ENCODE measurements around the gene CAPZA2. TPM values are rescaled to one million over a fixed set of nuclear protein-coding genes. Genes with fewer than 3 reads are reported as not detected.

The CAPZA2 gene
- total and polyA plus RNA-seq, 4 experiments from 2014 or later = 112 to 307 (median 143) TPM

DNA sequence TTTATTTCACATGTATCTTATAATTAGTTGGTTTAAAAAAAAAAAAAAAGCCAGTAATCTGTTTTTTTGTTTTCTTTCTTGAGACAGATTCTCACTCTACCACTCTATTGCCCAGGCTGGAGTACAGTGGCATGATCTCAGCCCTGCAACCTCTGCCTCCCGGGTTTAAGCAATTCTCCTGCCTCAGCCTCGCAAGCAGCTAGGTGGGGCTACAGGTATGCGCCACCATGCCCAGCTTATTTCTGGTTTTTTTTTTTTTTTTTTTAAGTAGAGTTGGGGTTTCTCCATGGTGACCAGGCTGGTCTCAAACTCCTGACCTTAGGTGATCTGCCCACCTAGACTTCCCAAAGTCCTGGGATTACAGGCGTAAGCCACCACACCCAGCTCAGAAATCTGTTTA lies 34.1 kb upstream of the CAPZA2 start:
- H3K4me3 Mint-ChIP-seq = no peak overlapping the region
- H3K36me3 Mint-ChIP-seq = peaks cover 0 to 3% of the 10 kb centered on the region in 2 donors
- Histone ChIP-seq H3K36me3 (ENCODE audit: insufficient read depth, low read length) (no peaks in the 10 kb centered on the region), H3K9me3 (ENCODE audit: control insufficient read depth in 1 of 2, low read length in 2 of 2) (no peaks in the 10 kb centered on the region), H3K4me1 (ENCODE audit: insufficient read depth, low read length) (no peaks in the 10 kb centered on the region), H3K27ac (ENCODE audit: low read depth, low read length) (no peak overlapping the region), H3K4me3 (ENCODE audit: low read length in 2 of 2) (no peak overlapping the region), H3K27me3 (ENCODE audit: insufficient read depth, low read length) (no peaks in the 10 kb centered on the region)
- DNase-seq = no peak
- no peak overlapping the region for H3K27ac Mint-ChIP-seq
- H3K27me3 Mint-ChIP-seq = peaks cover 11 to 18% of the 10 kb centered on the region in 2 donors
- peaks cover 0 to 4% (median 1%) of the 10 kb centered on the region in 8 donors for H3K9me3 Mint-ChIP-seq
- POLR2A ChIA-PET (ENCODE audit: partially characterized antibody) = interaction anchor here (0.6 kb wide), 1 partner anchor 618 kb away, joined by 4 read pairs; no protein-coding TSS in a partner anchor
- H3K4me1 Mint-ChIP-seq = peaks cover 0 to 2% (median under 1%) of the 10 kb centered on the region in 4 donors
- intact Hi-C loops (cut with micrococcal nuclease) = no loop called here
- CTCF ChIA-PET (ENCODE audit: partially characterized antibody) = interaction anchor here (0.7 kb wide), 1 partner anchor 760 kb away, joined by 3 read pairs; no protein-coding TSS in a partner anchor

DNA sequence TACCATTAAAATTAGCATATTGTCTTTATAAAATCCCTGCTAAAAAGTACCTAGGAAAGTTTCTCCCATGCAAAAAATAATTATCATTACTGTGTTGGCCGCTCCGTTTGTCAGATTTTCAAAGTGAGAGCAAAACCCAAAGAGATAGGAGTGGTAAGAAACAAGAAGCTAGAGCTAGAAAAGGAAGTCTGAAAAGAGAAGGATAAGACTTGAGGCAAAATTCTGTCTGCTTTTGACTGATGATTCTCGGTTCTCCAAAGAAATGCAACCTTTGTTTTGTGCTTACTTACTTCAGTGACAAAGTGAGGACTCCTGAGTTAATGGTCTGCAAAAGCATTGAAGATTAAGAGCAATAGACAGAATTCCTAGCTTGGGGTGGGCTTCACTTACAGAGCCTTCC lies 33.3 kb upstream of the CAPZA2 start:
- Histone ChIP-seq H3K36me3 (ENCODE audit: insufficient read depth, low read length) (no peaks in the 10 kb centered on the region), H3K4me1 (ENCODE audit: insufficient read depth, low read length) (no peaks in the 10 kb centered on the region), H3K9me3 (ENCODE audit: control insufficient read depth in 1 of 2, low read length in 2 of 2) (no peaks in the 10 kb centered on the region), H3K27me3 (ENCODE audit: insufficient read depth, low read length) (no peaks in the 10 kb centered on the region), H3K4me3 (ENCODE audit: low read length in 2 of 2) (no peak overlapping the region), H3K27ac (ENCODE audit: low read depth, low read length) (no peak overlapping the region)
- Mint-ChIP-seq H3K9me3 (peaks cover 0 to 4% (median 1%) of the 10 kb centered on the region in 8 donors), H3K4me3 (no peak overlapping the region), H3K36me3 (peaks cover 0 to 3% of the 10 kb centered on the region in 2 donors), H3K27ac (no peak overlapping the region), H3K27me3 (peaks cover 15 to 18% of the 10 kb centered on the region in 2 donors), H3K4me1 (peaks cover 0 to 2% (median under 1%) of the 10 kb centered on the region in 4 donors)
- POLR2A ChIA-PET (ENCODE audit: partially characterized antibody) = no interaction called here
- no peak for DNase-seq
- intact Hi-C loops (cut with micrococcal nuclease) = no loop called here
- CTCF ChIA-PET (ENCODE audit: partially characterized antibody) = no interaction called here

DNA sequence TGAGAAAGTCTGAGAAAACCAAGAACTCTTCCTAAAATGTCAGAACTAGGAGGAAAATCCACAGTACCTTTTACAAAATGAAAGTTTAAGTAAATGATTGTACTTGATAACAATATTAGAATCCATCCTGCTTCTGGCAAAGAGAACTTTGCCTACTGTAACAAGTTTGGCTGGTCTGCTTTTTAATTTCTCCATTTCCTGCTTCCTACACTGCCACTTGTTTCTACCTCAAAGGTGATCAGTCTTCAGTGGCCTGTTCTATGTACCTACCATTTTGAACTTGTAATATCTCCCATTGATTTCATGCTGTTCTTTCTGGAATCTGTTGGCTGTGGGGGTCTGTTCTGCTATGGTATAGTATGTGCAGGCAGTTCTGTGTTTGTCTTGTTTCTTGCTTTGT lies 32.9 kb upstream of the CAPZA2 start:
- Histone ChIP-seq H3K4me3 (ENCODE audit: low read length in 2 of 2) (no peak overlapping the region), H3K27me3 (ENCODE audit: insufficient read depth, low read length) (no peaks in the 10 kb centered on the region), H3K4me1 (ENCODE audit: insufficient read depth, low read length) (no peaks in the 10 kb centered on the region), H3K27ac (ENCODE audit: low read depth, low read length) (no peak overlapping the region), H3K36me3 (ENCODE audit: insufficient read depth, low read length) (no peaks in the 10 kb centered on the region), H3K9me3 (ENCODE audit: control insufficient read depth in 1 of 2, low read length in 2 of 2) (no peaks in the 10 kb centered on the region)
- no peak overlapping the region for H3K4me3 Mint-ChIP-seq
- ChIA-PET POLR2A (ENCODE audit: partially characterized antibody) (no interaction called here), CTCF (ENCODE audit: partially characterized antibody) (no interaction called here)
- peaks cover 0 to 3% of the 10 kb centered on the region in 2 donors for H3K36me3 Mint-ChIP-seq
- peaks cover 12 to 15% of the 10 kb centered on the region in 2 donors for H3K27me3 Mint-ChIP-seq
- DNase-seq = no peak
- H3K27ac Mint-ChIP-seq = no peak overlapping the region
- H3K9me3 Mint-ChIP-seq = peaks cover 0 to 4% (median under 1%) of the 10 kb centered on the region in 8 donors
- peaks cover 0 to 2% (median under 1%) of the 10 kb centered on the region in 4 donors for H3K4me1 Mint-ChIP-seq
- intact Hi-C loops (cut with micrococcal nuclease) = no loop called here

DNA sequence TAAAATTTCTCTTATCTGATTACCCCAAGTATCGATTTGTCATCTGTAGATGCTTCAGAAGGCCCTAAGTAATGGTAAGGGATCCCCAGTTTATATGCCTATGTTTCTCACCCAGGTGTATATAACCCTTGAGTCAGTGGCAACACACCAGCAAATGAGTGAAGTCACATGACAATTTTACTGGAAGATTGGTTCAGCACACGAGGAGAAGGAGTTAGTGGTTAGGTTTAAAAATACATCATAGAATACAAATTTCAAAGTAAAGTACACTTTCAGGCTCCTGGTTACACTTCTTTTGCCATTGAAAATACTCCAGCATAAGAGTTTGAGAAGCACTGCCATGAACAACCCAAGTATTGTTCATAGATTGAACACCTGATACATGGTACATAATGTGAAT lies 29.7 kb upstream of the CAPZA2 start:
- Histone ChIP-seq H3K9me3 (ENCODE audit: control insufficient read depth in 1 of 2, low read length in 2 of 2) (no peaks in the 10 kb centered on the region), H3K4me3 (ENCODE audit: low read length in 2 of 2) (no peak overlapping the region), H3K27ac (ENCODE audit: low read depth, low read length) (no peak overlapping the region), H3K27me3 (ENCODE audit: insufficient read depth, low read length) (no peaks in the 10 kb centered on the region), H3K36me3 (ENCODE audit: insufficient read depth, low read length) (no peaks in the 10 kb centered on the region), H3K4me1 (ENCODE audit: insufficient read depth, low read length) (no peaks in the 10 kb centered on the region)
- Mint-ChIP-seq H3K4me1 (peaks cover 0 to 2% (median under 1%) of the 10 kb centered on the region in 4 donors), H3K9me3 (no peaks in the 10 kb centered on the region), H3K27me3 (peaks cover 6 to 12% of the 10 kb centered on the region in 2 donors), H3K36me3 (no peaks in the 10 kb centered on the region), H3K4me3 (no peak overlapping the region), H3K27ac (no peak overlapping the region)
- POLR2A ChIA-PET (ENCODE audit: partially characterized antibody) = no interaction called here
- CTCF ChIA-PET (ENCODE audit: partially characterized antibody) = interaction anchor here (0.7 kb wide), 1 partner anchor 13 kb away, joined by 3 read pairs; no protein-coding TSS in a partner anchor
- intact Hi-C loops (cut with micrococcal nuclease) = no loop called here
- no peak for DNase-seq

DNA sequence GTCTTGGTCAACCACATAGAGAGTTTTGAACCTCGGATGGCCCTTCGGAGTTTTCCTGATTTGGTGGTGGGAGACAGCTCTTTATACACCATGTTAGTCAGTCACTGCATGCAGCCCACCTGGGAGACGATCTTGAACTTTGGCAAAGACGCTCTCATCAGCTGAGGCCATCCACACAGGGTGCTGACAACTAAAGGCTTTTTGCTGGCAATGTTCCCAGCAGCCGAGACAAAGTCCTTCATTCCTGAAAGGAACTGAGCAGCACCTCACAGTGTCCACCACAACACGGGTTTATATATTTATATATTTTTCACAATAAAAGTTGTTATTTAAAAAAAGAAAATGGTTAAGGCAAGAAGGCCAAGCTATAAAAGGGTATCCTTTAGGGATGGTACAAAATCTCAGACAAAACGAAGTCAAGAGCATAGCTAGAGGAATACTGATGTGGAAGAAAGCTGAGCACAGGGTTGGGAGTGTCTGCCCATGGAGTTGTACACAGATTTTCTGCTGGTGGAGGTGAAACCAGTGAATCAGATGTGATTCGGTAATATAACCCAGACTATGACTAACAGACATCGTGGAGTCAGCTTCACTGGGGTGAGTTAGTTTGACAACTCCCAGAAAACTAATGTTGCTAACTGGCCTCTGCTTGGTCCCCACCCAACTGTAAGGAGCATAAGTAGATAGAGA lies 27.4 kb upstream of the CAPZA2 start:
- no peaks in the 10 kb centered on the region for H3K36me3 ChIP-seq (ENCODE audit: insufficient read depth, low read length)
- no peaks in the 10 kb centered on the region for H3K27me3 ChIP-seq (ENCODE audit: insufficient read depth, low read length)
- no peaks in the 10 kb centered on the region for H3K9me3 ChIP-seq (ENCODE audit: control insufficient read depth in 1 of 2, low read length in 2 of 2)
- intact Hi-C loops (cut with micrococcal nuclease) = no loop called here
- no peak overlapping the region for H3K4me3 ChIP-seq (ENCODE audit: low read length in 2 of 2)
- no peak overlapping the region for H3K27ac Mint-ChIP-seq
- H3K4me3 Mint-ChIP-seq = no peak overlapping the region
- H3K9me3 Mint-ChIP-seq = no peaks in the 10 kb centered on the region
- ChIA-PET POLR2A (ENCODE audit: partially characterized antibody) (no interaction called here), CTCF (ENCODE audit: partially characterized antibody) (interaction anchor here (1.3 kb wide), 1 partner anchor 24 kb away, joined by 3 read pairs; no protein-coding TSS in a partner anchor)
- no peak overlapping the region for H3K27ac ChIP-seq (ENCODE audit: low read depth, low read length)
- no peaks in the 10 kb centered on the region for H3K4me1 Mint-ChIP-seq
- no peaks in the 10 kb centered on the region for H3K36me3 Mint-ChIP-seq
- H3K27me3 Mint-ChIP-seq = peaks cover 6 to 12% of the 10 kb centered on the region in 2 donors
- no peaks in the 10 kb centered on the region for H3K4me1 ChIP-seq (ENCODE audit: insufficient read depth, low read length)
- DNase-seq = no peak

DNA sequence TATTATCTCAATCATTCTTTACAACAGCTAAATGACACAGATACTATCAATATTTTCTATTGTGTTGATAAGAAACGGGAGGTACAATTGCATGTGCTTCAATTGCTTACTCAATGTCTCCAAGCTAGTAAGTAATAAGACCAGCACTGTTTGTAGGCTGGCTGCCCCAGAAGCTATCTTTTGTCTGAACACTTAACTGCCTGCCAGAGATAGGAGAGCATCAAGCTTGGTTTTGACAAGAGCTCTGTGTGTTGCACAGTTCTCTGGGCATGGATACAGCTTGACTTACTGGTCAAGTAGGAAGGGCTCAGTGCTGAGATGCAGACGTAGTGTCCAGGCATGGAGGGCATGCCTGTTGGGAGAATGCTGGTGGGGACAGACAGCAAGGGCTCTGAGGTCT lies 26.3 kb upstream of the CAPZA2 start:
- no peak for DNase-seq
- intact Hi-C loops (cut with micrococcal nuclease) = no loop called here
- H3K4me3 ChIP-seq (ENCODE audit: low read length in 2 of 2) = no peak overlapping the region
- Mint-ChIP-seq H3K27me3 (peaks cover 9 to 11% of the 10 kb centered on the region in 2 donors), H3K36me3 (no peaks in the 10 kb centered on the region), H3K4me1 (no peaks in the 10 kb centered on the region), H3K27ac (no peak overlapping the region), H3K4me3 (no peak overlapping the region), H3K9me3 (no peaks in the 10 kb centered on the region)
- ChIA-PET POLR2A (ENCODE audit: partially characterized antibody) (no interaction called here), CTCF (ENCODE audit: partially characterized antibody) (no interaction called here)
- no peaks in the 10 kb centered on the region for H3K27me3 ChIP-seq (ENCODE audit: insufficient read depth, low read length)
- no peaks in the 10 kb centered on the region for H3K4me1 ChIP-seq (ENCODE audit: insufficient read depth, low read length)
- no peaks in the 10 kb centered on the region for H3K9me3 ChIP-seq (ENCODE audit: control insufficient read depth in 1 of 2, low read length in 2 of 2)
- H3K27ac ChIP-seq (ENCODE audit: low read depth, low read length) = no peak overlapping the region
- no peaks in the 10 kb centered on the region for H3K36me3 ChIP-seq (ENCODE audit: insufficient read depth, low read length)

DNA sequence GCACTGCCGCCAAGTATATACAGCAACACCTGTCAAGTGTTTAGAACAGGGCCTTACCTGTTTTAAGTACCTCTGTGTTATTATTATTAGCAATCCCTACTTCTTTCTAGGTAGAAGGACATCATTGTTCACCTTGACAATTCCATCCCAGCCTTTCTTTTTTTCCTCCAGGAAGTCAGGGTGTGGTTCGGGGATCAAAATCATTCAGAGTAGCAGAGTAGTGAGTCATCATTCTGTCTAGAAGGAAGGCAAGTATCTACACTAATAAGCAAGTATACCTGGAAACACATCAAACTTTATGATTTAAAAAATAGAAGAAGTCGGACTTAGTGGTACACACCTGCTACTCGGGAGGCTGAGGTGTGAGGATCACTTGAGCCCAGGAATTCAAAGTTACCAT lies 25.5 kb upstream of the CAPZA2 start:
- CTCF ChIA-PET (ENCODE audit: partially characterized antibody) = no interaction called here
- no peak for DNase-seq
- intact Hi-C loops (cut with micrococcal nuclease) = no loop called here
- no peaks in the 10 kb centered on the region for H3K4me1 ChIP-seq (ENCODE audit: insufficient read depth, low read length)
- no peak overlapping the region for H3K4me3 Mint-ChIP-seq
- no peak overlapping the region for H3K27ac Mint-ChIP-seq
- no peak overlapping the region for H3K4me3 ChIP-seq (ENCODE audit: low read length in 2 of 2)
- H3K27ac ChIP-seq (ENCODE audit: low read depth, low read length) = no peak overlapping the region
- no peaks in the 10 kb centered on the region for H3K36me3 ChIP-seq (ENCODE audit: insufficient read depth, low read length)
- peaks cover 11 to 12% of the 10 kb centered on the region in 2 donors for H3K27me3 Mint-ChIP-seq
- POLR2A ChIA-PET (ENCODE audit: partially characterized antibody) = no interaction called here
- H3K36me3 Mint-ChIP-seq = no peaks in the 10 kb centered on the region
- no peaks in the 10 kb centered on the region for H3K9me3 Mint-ChIP-seq
- H3K9me3 ChIP-seq (ENCODE audit: control insufficient read depth in 1 of 2, low read length in 2 of 2) = no peaks in the 10 kb centered on the region
- no peaks in the 10 kb centered on the region for H3K27me3 ChIP-seq (ENCODE audit: insufficient read depth, low read length)
- H3K4me1 Mint-ChIP-seq = no peaks in the 10 kb centered on the region
